HuH-7.5 (cell line): Measurements from ENCODE around the gene CAMSAP3.
"Not testable (repeated sequence)": the region's sequence is repeated elsewhere in the genome, so short reads cannot be mapped to it uniquely, and the experiment has no call there.

ENCODE experiments used
- DNase-seq: peaks from one replicate; pipeline ENCODE4 v3.0.0; 2011; ENCODE audit warnings: low spot score

The CAMSAP3 gene

GRCh38 chr19:7595466-7596133, at the start of gene CAMSAP3:
CAMSAP3 (plus strand) TSS chr19:7595863; CDS start chr19:7596003, 140 bp downstream.
- peak; percentile 86 for DNase-seq

GRCh38 chr19:7545904-7546303, 49.8 kb upstream of the CAMSAP3 start:
- DNase-seq: no peak

- no peak for DNase-seq
Measured at GRCh38 chr19:7547159-7547558, 48.5 kb upstream of the CAMSAP3 start.

- no peak for DNase-seq
Measured at GRCh38 chr19:7549429-7550148, 46.1 kb upstream of the CAMSAP3 start.

- DNase-seq: no peak
Measured at GRCh38 chr19:7550169-7550770, 45.4 kb upstream of the CAMSAP3 start.

- no peak for DNase-seq
Measured at GRCh38 chr19:7550987-7551761, 44.5 kb upstream of the CAMSAP3 start.

GRCh38 chr19:7552781-7553180, 42.9 kb upstream of the CAMSAP3 start:
- no peak for DNase-seq

GRCh38 chr19:7554565-7554964, 41.1 kb upstream of the CAMSAP3 start:
- DNase-seq: no peak

GRCh38 chr19:7554990-7555864, 40.4 kb upstream of the CAMSAP3 start:
- peak; percentile 35 for DNase-seq

- no peak for DNase-seq
Measured at GRCh38 chr19:7556696-7557315, 38.9 kb upstream of the CAMSAP3 start.

GRCh38 chr19:7558667-7559066, 37.0 kb upstream of the CAMSAP3 start:
- no peak for DNase-seq

- no peak for DNase-seq
Measured at GRCh38 chr19:7559102-7559501, 36.6 kb upstream of the CAMSAP3 start.

GRCh38 chr19:7560255-7560654, 35.4 kb upstream of the CAMSAP3 start:
- no peak for DNase-seq

- no peak for DNase-seq
Measured at GRCh38 chr19:7561325-7561724, 34.3 kb upstream of the CAMSAP3 start.

- DNase-seq: peak; percentile 22
Measured at GRCh38 chr19:7562646-7563393, 32.8 kb upstream of the CAMSAP3 start.

GRCh38 chr19:7564866-7565265, 30.8 kb upstream of the CAMSAP3 start:
- no peak for DNase-seq

GRCh38 chr19:7565332-7565731, 30.3 kb upstream of the CAMSAP3 start:
- DNase-seq: no peak

GRCh38 chr19:7570761-7571160, 24.9 kb upstream of the CAMSAP3 start:
- no peak for DNase-seq

- no peak for DNase-seq
Measured at GRCh38 chr19:7575434-7576040, 20.1 kb upstream of the CAMSAP3 start.

- not testable (repeated sequence) for DNase-seq
Measured at GRCh38 chr19:7577422-7577821, 18.2 kb upstream of the CAMSAP3 start.
